DMS114 treated with DMSO at 0.1 percent for 48 hours (cell line): ENCODE data around the gene KIAA1671.
"Not testable (repeated sequence)": the region's sequence is repeated elsewhere in the genome, so short reads cannot be mapped to it uniquely, and the experiment has no call there.

ENCODE experiments used
- DNase-seq: peaks from one replicate; lab custom pipeline; 2025; ENCODE audit not compliant: unreplicated experiment; lab: John Stamatoyannopoulos, UW

Gene KIAA1671

DNA sequence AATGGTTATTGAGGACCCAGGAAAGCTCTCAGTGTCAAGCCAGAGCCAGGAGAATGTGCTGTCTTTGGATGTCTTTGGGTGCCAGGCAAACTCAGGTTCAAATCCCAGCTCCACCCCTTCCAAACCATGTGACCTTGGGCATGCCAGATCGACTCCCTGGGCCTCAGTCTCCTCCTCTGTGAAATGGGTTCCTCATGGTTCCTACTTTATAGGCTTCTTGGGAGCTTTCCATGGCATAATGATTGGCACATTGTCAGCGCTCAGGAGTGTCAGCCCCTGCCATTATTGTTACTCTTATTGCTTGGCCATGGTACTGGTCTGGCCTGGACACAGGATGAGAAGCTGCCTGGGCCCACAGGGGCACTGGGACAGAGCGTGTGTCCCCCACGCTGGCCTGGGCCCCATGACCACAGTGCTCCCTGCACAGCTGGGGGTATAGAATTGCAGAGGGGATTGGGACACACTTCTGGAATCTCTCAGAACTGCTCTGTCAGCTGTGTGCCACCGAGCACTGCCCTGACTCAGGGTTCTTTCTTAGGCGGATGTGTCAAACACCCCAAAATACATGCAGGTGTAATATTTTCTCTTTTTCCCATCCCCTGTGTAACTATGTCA is 209.5 kb downstream of the KIAA1671 start:
- no peak for DNase-seq

- no peak for DNase-seq
These were observed 210.0 kb downstream of the KIAA1671 start for GRCh38 chr22:25162561-25162960.

GRCh38 chr22:25165785-25166184 is 213.3 kb downstream of the KIAA1671 start:
- no peak for DNase-seq

DNA sequence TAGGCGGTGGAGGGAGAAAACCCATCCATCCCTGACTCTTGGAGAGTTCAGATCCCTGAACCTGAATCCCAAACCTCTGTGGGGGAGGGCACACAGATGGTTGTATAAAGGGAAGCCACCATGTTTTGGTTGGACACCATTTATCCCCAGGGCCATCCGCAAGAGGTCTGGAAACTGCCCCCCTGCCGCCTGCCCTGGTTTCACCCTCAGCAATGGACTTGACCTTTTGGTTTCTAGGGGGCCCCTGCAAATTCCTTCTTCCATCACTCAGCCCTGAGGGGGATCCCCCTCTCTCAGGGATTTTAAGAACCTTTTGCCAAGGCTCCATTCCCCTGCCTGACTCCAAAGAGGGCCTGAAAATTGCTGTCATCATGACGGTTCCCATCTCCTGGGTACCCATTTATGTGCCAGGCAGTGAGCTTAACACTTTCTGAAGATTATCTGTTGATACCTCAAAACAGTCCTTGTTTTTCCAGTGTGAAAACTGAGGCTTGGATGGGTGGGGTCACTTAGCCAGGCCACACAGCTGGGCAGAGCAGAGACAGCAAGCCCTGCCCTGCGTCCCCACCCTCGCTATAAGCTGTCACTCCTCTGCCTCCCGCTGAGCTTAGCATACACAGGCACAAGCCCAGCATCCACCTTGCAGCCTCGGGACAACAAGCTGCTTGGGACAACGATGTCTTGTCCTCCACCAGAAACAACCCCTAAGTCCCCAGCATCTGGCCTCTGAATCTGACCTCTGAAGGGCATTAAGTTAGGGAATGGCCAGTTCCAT is 213.9 kb downstream of the KIAA1671 start:
- DNase-seq, result no peak

GRCh38 chr22:25167082-25167481 is 214.6 kb downstream of the KIAA1671 start:
- no peak for DNase-seq

- DNase-seq, result no peak
These were observed 215.5 kb downstream of the KIAA1671 start for GRCh38 chr22:25167834-25168601.

- DNase-seq, result no peak
These were observed 216.9 kb downstream of the KIAA1671 start for GRCh38 chr22:25169278-25170031.

DNA sequence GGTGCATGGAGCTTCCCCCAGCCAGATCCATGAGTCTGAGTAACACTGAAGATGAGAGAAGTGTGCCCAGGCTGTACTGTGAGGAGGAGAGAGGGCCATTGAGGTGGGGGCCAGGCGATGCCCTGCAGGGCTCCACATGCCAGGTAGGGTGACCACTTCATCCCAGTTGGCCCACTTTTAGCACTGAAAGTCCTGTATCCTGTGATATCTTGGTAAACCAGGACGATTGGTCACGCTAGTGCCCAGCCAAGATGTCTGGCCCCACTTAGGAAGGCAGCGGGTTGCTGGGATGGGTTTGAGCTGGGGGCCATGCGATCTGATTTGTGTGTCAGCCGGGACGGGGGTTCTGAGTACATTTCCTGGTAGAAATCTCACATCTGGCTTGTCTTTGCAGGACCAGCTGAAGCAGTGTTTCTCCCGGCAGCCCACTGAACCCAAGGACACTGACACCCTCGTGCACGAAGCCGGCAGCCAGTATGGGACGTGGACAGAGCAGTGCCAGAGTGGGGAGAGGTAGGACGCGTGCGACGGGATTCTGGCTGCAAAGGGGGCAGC is 218.0 kb downstream of the KIAA1671 start:
- no peak for DNase-seq

- no peak for DNase-seq
These were observed 219.6 kb downstream of the KIAA1671 start for GRCh38 chr22:25172153-25172552.

DNA sequence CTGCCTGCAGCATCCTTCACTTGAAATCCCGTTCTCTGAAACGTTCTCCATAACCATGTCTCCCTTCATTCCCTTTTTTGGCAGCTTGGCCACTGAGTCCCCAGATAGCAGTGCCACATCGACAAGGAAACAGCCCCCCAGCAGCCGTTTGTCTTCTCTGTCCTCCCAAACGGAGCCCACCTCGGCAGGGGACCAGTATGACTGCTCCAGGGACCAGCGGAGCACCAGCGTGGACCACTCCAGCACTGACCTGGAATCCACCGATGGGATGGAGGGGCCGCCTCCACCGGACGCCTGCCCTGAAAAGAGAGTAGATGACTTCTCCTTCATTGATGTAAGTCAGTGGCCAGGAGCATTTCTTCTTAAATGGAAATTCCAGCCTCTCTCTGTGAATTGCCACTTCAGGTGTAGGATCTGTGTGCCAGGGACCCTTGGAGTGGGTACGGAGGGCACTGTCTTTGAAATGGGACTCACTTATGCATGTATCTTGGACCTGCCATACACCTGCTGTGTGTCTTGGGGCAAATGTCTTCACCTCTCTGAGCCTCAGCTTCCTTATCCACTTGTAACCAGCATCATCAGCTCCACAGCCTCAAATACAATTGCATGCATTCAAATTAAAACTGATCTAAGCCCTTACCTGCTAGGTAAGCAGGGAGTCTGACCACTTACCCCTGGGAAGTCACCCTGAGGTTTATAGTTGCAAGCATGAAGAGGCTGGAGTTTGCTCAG is 221.8 kb downstream of the KIAA1671 start:
- no peak for DNase-seq

GRCh38 chr22:25174888-25175411 is 222.4 kb downstream of the KIAA1671 start:
- DNase-seq, result no peak

GRCh38 chr22:25176175-25176574 is 223.7 kb downstream of the KIAA1671 start:
- no peak for DNase-seq

GRCh38 chr22:25176799-25177198 is 224.3 kb downstream of the KIAA1671 start:
- DNase-seq, result no peak

DNA sequence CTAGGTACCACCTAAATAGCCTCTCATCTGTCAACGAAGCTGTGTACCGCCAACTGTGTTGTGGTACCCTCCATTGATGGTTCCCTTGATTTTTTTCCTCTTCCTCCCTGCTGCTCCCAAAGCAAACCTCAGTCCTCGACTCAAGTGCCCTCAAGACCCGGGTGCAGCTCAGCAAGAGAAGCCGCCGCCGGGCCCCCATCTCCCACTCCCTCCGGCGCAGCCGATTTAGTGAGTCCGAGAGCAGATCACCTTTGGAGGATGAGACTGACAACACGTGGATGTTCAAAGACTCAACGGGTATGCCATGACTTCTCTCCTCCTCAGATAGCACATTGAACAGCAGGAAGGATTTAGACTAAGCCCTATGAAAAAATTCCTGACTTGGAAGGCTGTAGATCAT is 224.7 kb downstream of the KIAA1671 start:
- no peak for DNase-seq

DNA sequence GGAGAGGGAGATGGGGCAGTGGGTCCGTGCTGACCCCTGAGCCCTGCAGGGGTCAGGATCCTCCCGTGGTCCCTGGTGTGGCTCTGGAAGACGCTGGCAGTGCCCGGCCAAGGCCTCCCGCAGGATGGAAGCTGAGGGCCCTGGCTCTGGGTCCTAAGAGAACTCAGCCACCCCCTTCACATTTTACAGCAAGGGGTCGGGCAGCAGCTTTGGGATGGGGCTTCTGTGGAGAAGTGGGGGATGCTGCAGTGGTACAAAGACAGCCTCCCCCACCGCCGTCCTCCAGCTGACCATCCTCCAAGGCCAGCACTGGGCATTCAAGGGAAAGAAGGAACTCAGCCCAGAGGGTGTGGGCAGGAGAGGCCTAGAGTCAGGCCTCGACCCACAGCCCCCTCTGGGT is 225.4 kb downstream of the KIAA1671 start:
- no peak for DNase-seq

DNA sequence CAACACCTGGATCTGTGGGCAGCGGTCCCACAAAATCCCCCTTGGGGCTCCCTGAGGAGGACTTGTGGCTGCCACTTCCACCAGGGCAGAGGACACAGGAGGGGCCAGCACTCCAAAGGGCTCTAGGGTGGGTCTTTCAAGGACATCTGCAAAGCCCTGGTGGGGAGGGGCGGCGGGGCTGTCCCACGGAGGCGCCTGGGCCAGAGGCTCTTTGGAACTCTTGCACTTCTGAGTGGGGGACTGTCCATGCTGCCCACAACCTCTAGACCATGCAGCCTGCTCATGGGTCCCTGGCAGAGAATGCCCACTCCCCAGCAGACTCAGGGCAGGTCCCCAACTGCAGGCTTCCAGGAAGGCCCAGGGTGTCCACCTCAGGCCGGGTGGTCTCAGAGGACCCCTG is 225.8 kb downstream of the KIAA1671 start:
- not testable (repeated sequence) for DNase-seq

DNA sequence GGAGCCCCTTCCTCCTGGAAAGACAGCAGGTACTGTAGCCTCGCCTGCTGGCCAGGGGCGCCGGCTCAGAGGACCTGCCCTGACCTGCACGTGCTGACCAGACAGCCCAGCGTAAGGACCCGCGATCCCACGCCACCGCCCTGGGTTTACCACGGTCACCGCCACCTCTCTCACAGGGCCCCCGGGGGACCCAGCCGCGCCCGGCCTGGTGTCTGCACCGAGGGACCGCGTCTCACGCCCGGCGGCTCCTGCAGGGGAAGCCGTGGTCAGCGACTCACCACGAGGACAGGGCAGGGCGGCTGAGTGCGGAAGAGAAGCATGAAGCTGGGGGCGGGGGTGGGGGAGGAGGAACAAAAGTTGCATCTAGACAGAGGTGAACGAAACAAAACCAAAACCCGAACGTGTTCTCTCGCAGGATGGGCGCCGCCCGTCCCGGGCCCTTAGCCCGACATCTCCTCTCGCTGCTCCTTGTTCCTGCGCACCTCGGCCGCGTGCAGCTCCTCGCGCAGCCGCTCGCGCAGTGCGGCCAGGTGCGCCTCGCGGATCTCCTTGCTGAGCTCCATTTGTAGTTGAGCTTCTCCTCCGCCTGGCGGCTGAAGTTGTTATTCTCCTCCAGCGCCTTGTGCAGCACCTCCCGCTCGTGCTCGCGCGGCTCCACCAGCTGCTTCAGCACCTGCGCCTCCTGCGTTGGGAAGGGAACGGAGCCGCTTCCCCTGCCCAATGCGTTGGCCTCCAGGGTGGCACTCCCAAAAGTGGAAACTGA is 226.5 kb downstream of the KIAA1671 start:
- not testable (repeated sequence) for DNase-seq

- no peak for DNase-seq
These were observed 229.9 kb downstream of the KIAA1671 start for GRCh38 chr22:25182131-25183110.
